Measurements from ENCODE around the gene RNF144B.

Gene RNF144B

DNA sequence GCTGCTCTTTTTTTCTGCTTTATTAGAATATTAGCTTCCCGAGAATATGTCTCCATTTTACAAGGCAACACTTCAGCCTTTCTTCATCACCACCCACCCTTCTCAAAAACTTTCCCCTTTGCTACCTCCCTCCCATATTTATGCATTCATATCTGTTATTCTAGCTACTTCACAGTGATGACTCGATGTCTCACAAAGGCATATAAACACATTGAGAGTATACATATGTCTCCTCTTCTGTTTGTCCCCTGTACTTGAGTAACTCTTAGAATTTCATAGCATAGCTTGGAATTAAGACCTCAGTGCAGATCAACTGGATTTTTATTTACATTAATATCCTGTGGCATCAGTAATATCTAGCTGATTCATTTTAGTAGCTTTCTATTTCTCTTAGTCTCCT is 6.5 kb downstream of the RNF144B start:
- Histone ChIP-seq H3K27me3 (ENCODE audit: insufficient read depth, poor library complexity, severe bottlenecking) (no peaks in the 10 kb centered on the region), H3K27ac (replicated peaks) (no peak overlapping the region), H3K4me3 (replicated peaks; ENCODE audit: insufficient read depth, low read length) (no peak overlapping the region)
- TF ChIP-seq POLR2AphosphoS5 (IDR thresholded peaks at IDR 0.05; ENCODE audit: low read depth) = no peak
- TF ChIP-seq, protein P1, sequence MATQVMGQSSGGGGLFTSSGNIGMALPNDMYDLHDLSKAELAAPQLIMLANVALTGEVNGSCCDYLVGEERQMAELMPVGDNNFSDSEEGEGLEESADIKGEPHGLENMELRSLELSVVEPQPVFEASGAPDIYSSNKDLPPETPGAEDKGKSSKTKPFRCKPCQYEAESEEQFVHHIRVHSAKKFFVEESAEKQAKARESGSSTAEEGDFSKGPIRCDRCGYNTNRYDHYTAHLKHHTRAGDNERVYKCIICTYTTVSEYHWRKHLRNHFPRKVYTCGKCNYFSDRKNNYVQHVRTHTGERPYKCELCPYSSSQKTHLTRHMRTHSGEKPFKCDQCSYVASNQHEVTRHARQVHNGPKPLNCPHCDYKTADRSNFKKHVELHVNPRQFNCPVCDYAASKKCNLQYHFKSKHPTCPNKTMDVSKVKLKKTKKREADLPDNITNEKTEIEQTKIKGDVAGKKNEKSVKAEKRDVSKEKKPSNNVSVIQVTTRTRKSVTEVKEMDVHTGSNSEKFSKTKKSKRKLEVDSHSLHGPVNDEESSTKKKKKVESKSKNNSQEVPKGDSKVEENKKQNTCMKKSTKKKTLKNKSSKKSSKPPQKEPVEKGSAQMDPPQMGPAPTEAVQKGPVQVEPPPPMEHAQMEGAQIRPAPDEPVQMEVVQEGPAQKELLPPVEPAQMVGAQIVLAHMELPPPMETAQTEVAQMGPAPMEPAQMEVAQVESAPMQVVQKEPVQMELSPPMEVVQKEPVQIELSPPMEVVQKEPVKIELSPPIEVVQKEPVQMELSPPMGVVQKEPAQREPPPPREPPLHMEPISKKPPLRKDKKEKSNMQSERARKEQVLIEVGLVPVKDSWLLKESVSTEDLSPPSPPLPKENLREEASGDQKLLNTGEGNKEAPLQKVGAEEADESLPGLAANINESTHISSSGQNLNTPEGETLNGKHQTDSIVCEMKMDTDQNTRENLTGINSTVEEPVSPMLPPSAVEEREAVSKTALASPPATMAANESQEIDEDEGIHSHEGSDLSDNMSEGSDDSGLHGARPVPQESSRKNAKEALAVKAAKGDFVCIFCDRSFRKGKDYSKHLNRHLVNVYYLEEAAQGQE (IDR thresholded peaks at IDR 0.05; ENCODE audit: insufficient replicate concordance, low read depth) = no peak
- no peak for TF ChIP-seq GABPA (IDR thresholded peaks at IDR 0.05; ENCODE audit: low read depth)
- TF ChIP-seq SPI1 (IDR thresholded peaks at IDR 0.05; ENCODE audit: borderline replicate concordance, low read depth) = no peak
- TF ChIP-seq CTCF (IDR thresholded peaks at IDR 0.05; ENCODE audit: insufficient read depth, low read length) = no peak
- DNase-seq (ENCODE audit: low read depth in 1 of 2, low spot score in 1 of 2) = no peak

- no peak for TF ChIP-seq SPI1 (IDR thresholded peaks at IDR 0.05; ENCODE audit: borderline replicate concordance, low read depth)
- no peak for TF ChIP-seq GABPA (IDR thresholded peaks at IDR 0.05; ENCODE audit: low read depth)
- TF ChIP-seq CTCF (IDR thresholded peaks at IDR 0.05; ENCODE audit: insufficient read depth, low read length) = no peak
- TF ChIP-seq POLR2AphosphoS5 (IDR thresholded peaks at IDR 0.05; ENCODE audit: low read depth) = no peak
- TF ChIP-seq, protein P1 (IDR thresholded peaks at IDR 0.05; ENCODE audit: insufficient replicate concordance, low read depth) = no peak
- Histone ChIP-seq H3K27ac (replicated peaks) (no peak overlapping the region), H3K27me3 (ENCODE audit: insufficient read depth, poor library complexity, severe bottlenecking) (no peaks in the 10 kb centered on the region), H3K4me3 (replicated peaks; ENCODE audit: insufficient read depth, low read length) (no peak overlapping the region)
- DNase-seq (ENCODE audit: low read depth in 1 of 2, low spot score in 1 of 2) = no peak
These were observed 8.2 kb downstream of the RNF144B start for GRCh38 chr6:18395177-18395855.

GRCh38 chr6:18395856-18396197 is 8.7 kb downstream of the RNF144B start:
- no peak for DNase-seq (ENCODE audit: low read depth in 1 of 2, low spot score in 1 of 2)
- no peak for TF ChIP-seq CTCF (IDR thresholded peaks at IDR 0.05; ENCODE audit: insufficient read depth, low read length)
- TF ChIP-seq POLR2AphosphoS5 (IDR thresholded peaks at IDR 0.05; ENCODE audit: low read depth) = no peak
- TF ChIP-seq, protein P1 (IDR thresholded peaks at IDR 0.05; ENCODE audit: insufficient replicate concordance, low read depth) = no peak
- TF ChIP-seq GABPA (IDR thresholded peaks at IDR 0.05; ENCODE audit: low read depth) = no peak
- TF ChIP-seq SPI1 (IDR thresholded peaks at IDR 0.05; ENCODE audit: borderline replicate concordance, low read depth) = no peak
- no peaks in the 10 kb centered on the region for H3K27me3 ChIP-seq (ENCODE audit: insufficient read depth, poor library complexity, severe bottlenecking)
- no peak overlapping the region for H3K4me3 ChIP-seq (replicated peaks; ENCODE audit: insufficient read depth, low read length)
- no peak overlapping the region for H3K27ac ChIP-seq (replicated peaks)

Measured in HL-60 (cell line).